ENCODE measurements around the gene TAF13. TPM values are rescaled to one million over a fixed set of nuclear protein-coding genes. Genes with fewer than 3 reads are reported as not detected.

TAF13 gene
- total RNA-seq, 1 experiment from 2014 or later = 76.7 TPM

DNA sequence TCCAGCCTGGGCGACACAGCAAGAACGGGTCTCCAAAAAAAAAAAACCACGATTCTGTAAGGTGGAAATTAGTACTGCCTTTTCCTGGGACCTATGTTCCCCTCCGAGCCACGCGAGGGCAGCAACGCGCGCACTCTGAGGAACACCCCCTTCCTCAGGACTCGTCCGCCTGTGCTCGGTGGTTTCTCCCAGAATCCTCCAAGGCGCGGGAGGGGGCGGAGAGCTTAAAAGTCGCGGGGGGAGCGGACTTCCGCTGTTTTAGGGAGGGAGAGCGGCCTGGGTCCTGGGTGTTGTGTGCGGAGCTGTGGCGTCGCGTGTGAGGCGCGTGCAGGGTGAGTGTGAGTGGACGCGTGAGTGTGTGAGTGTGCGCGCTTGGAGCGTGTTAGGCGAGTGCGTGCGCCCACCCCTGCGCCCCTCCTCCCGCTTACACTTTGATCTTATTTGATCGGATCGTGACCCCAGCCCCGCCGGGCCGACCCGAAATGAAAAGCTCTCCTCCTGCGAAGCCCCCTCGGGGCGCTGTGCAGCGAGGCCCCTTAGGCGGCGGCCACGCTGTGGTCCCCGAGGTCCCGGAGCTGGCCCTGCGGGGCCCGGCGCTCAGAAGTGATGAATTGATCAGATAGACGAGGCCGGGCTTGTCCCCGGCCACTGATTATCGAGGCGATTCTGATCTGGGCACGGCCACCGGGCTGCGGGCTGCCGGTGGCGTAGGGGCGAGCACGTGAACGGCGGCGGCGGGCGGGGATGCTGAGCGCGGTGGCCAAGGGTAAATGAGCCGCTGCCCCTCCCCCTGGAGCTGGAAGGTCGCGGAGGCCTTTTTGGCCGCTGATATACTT is 24.4 kb upstream of the TAF13 start:
- TF ChIP-seq, protein P1, sequence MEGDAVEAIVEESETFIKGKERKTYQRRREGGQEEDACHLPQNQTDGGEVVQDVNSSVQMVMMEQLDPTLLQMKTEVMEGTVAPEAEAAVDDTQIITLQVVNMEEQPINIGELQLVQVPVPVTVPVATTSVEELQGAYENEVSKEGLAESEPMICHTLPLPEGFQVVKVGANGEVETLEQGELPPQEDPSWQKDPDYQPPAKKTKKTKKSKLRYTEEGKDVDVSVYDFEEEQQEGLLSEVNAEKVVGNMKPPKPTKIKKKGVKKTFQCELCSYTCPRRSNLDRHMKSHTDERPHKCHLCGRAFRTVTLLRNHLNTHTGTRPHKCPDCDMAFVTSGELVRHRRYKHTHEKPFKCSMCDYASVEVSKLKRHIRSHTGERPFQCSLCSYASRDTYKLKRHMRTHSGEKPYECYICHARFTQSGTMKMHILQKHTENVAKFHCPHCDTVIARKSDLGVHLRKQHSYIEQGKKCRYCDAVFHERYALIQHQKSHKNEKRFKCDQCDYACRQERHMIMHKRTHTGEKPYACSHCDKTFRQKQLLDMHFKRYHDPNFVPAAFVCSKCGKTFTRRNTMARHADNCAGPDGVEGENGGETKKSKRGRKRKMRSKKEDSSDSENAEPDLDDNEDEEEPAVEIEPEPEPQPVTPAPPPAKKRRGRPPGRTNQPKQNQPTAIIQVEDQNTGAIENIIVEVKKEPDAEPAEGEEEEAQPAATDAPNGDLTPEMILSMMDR (IDR thresholded peaks at IDR 0.05; ENCODE audit: unreplicated experiment) = peak; percentile 56
- Mint-ChIP-seq H3K36me3 (ENCODE audit: insufficient read depth, unreplicated experiment) (peaks cover 39% of the 10 kb centered on the region), H3K9me3 (ENCODE audit: unreplicated experiment) (no peaks in the 10 kb centered on the region), H3K4me3 (ENCODE audit: unreplicated experiment) (peak overlapping the region; percentile 97), H3K27ac (ENCODE audit: low read depth, unreplicated experiment) (peak overlapping the region; percentile 96), H3K4me1 (ENCODE audit: insufficient read depth, unreplicated experiment) (peaks cover 7% of the 10 kb centered on the region), H3K27me3 (ENCODE audit: insufficient read depth, unreplicated experiment) (no peaks in the 10 kb centered on the region)
- POLR2A ChIA-PET = interaction anchor here (0.6 to 3.2 kb wide), 47 partner anchors 9 to 900 kb away, joined by 3 to 97 read pairs (median 5); partner anchors contain the start of genes CELSR2, CLCC1, ELAPOR1 and PRPF38B
- TSS peak; percentile 81 for BruUV-seq (replicated peaks)
- CTCF ChIA-PET = interaction anchor here (0.5 to 2.4 kb wide), 44 partner anchors 9 to 1980 kb away, joined by 3 to 19 read pairs (median 4); partner anchors contain the start of genes CLCC1, PRPF38B, TAF13 and TMEM167B
- DNase-seq (ENCODE audit: unreplicated experiment) = peak; percentile 97
- intact Hi-C loops (cut with micrococcal nuclease) = loop anchor here (1.0 kb wide), 1 partner anchor 59 kb away; no protein-coding TSS in a partner anchor

DNA sequence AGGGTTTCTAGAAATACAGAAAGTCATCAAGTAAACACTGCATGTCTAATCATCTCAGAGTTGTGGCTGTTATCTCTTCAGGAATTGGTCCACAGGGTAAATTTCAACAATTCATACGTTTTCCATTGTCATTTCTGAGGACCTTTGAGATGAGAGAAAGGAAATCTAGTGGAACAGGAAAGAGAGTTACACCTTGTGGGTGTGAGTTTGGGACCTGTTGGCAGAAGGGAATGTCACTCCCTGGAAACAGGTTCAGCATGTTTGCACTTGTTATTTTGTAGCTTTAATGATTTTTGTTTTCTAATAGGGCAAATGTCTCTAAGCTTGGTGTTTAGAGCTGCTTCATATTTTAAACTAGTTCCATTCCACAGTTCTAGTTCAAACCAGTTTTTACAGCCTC is 20.3 kb upstream of the TAF13 start:
- CTCF ChIA-PET = interaction anchor here (0.5 to 0.9 kb wide), 7 partner anchors 22 to 436 kb away, joined by 3 to 4 read pairs (median 3); no protein-coding TSS in a partner anchor
- no peak for DNase-seq (ENCODE audit: unreplicated experiment)
- POLR2A ChIA-PET = interaction anchor here (0.6 to 1.4 kb wide), 6 partner anchors 12 to 173 kb away, joined by 3 to 9 read pairs (median 3); partner anchors contain the start of gene TAF13
- TF ChIP-seq, protein P1 (IDR thresholded peaks at IDR 0.05; ENCODE audit: unreplicated experiment) = no peak
- Mint-ChIP-seq H3K27ac (ENCODE audit: low read depth, unreplicated experiment) (no peak overlapping the region), H3K4me1 (ENCODE audit: insufficient read depth, unreplicated experiment) (peaks cover 12% of the 10 kb centered on the region), H3K36me3 (ENCODE audit: insufficient read depth, unreplicated experiment) (peaks cover 59% of the 10 kb centered on the region), H3K27me3 (ENCODE audit: insufficient read depth, unreplicated experiment) (no peaks in the 10 kb centered on the region), H3K4me3 (ENCODE audit: unreplicated experiment) (no peak overlapping the region), H3K9me3 (ENCODE audit: unreplicated experiment) (no peaks in the 10 kb centered on the region)
- no TSS peak for BruUV-seq (replicated peaks)
- intact Hi-C loops (cut with micrococcal nuclease) = no loop called here

DNA sequence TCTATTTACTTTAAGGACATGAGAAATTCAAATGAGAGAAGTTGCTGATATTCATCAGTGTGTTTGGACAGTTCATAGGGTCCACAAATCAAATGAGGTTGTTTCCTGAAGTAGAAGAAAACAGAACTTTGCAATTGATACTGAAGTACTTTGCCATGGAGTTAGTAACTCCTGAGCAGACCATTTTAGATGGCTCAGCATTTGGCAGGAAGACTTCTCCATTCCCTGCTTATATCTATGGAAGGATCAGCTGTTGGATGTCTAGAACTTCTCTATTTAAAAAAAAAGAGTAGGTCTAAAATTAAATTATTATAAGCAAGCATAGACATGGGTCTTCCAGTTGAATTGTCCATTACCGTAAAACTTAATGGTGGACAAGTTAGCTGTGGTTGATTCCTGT is 19.8 kb upstream of the TAF13 start:
- no peak for DNase-seq (ENCODE audit: unreplicated experiment)
- Mint-ChIP-seq H3K27me3 (ENCODE audit: insufficient read depth, unreplicated experiment) (no peaks in the 10 kb centered on the region), H3K4me3 (ENCODE audit: unreplicated experiment) (no peak overlapping the region), H3K4me1 (ENCODE audit: insufficient read depth, unreplicated experiment) (peaks cover 12% of the 10 kb centered on the region), H3K27ac (ENCODE audit: low read depth, unreplicated experiment) (no peak overlapping the region), H3K36me3 (ENCODE audit: insufficient read depth, unreplicated experiment) (peaks cover 54% of the 10 kb centered on the region), H3K9me3 (ENCODE audit: unreplicated experiment) (no peaks in the 10 kb centered on the region)
- ChIA-PET POLR2A (interaction anchor here (0.6 to 1.4 kb wide), 6 partner anchors 12 to 172 kb away, joined by 3 to 9 read pairs (median 3); partner anchors contain the start of gene TAF13), CTCF (interaction anchor here (0.6 to 0.9 kb wide), 3 partner anchors 24 to 437 kb away, joined by 3 to 4 read pairs (median 3); no protein-coding TSS in a partner anchor)
- TF ChIP-seq, protein P1 (IDR thresholded peaks at IDR 0.05; ENCODE audit: unreplicated experiment) = no peak
- intact Hi-C loops (cut with micrococcal nuclease) = no loop called here
- BruUV-seq (replicated peaks) = no TSS peak

GRCh38 chr1:109094871-109095270 is 19.1 kb upstream of the TAF13 start:
- H3K4me3 Mint-ChIP-seq (ENCODE audit: unreplicated experiment) = no peak overlapping the region
- intact Hi-C loops (cut with micrococcal nuclease) = no loop called here
- peaks cover 53% of the 10 kb centered on the region for H3K36me3 Mint-ChIP-seq (ENCODE audit: insufficient read depth, unreplicated experiment)
- TF ChIP-seq, protein P1 (IDR thresholded peaks at IDR 0.05; ENCODE audit: unreplicated experiment) = no peak
- no peaks in the 10 kb centered on the region for H3K9me3 Mint-ChIP-seq (ENCODE audit: unreplicated experiment)
- no peak overlapping the region for H3K27ac Mint-ChIP-seq (ENCODE audit: low read depth, unreplicated experiment)
- no TSS peak for BruUV-seq (replicated peaks)
- no peak for DNase-seq (ENCODE audit: unreplicated experiment)
- POLR2A ChIA-PET = interaction anchor here (1.2 kb wide), 1 partner anchor 11 kb away, joined by 3 read pairs; no protein-coding TSS in a partner anchor
- CTCF ChIA-PET = interaction anchor here (0.7 kb wide), 1 partner anchor 275 kb away, joined by 3 read pairs; no protein-coding TSS in a partner anchor
- peaks cover 12% of the 10 kb centered on the region for H3K4me1 Mint-ChIP-seq (ENCODE audit: insufficient read depth, unreplicated experiment)
- H3K27me3 Mint-ChIP-seq (ENCODE audit: insufficient read depth, unreplicated experiment) = no peaks in the 10 kb centered on the region
